ENCODE results near the gene HMX2.
"Not testable (repeated sequence)": the region's sequence is repeated elsewhere in the genome, so short reads cannot be mapped to it uniquely, and the experiment has no call there.

HMX2 gene

DNA sequence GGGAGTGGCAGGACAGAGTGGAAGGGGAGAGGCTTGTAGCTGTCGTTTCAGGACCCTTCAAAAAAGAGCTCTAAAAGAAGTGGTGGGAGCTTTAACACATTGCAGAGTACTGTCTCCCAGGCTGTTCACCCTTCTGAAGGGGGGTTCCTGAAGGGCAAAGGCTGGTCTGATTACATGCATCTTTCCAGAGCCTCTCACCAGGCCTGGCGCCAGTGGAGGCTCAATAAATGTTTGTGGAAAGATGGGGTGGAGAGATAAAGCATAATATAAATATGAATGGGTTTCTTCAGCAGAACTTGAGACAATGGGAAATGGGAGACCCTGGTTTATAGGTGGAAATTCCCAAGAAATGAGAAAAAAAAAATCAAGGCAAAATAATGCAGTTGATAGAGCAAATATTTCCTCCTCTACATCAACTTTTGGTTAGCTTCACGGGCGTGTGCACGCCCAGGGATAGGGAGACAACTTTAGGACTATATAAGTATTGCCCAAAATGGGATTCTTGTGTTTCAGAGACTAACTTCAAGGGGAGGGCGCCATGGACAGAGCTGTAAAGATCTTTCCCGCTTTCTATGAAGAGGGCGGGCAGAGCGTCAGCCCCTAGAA is 5.7 kb downstream of the HMX2 start:
- no peak for DNase-seq

DNA sequence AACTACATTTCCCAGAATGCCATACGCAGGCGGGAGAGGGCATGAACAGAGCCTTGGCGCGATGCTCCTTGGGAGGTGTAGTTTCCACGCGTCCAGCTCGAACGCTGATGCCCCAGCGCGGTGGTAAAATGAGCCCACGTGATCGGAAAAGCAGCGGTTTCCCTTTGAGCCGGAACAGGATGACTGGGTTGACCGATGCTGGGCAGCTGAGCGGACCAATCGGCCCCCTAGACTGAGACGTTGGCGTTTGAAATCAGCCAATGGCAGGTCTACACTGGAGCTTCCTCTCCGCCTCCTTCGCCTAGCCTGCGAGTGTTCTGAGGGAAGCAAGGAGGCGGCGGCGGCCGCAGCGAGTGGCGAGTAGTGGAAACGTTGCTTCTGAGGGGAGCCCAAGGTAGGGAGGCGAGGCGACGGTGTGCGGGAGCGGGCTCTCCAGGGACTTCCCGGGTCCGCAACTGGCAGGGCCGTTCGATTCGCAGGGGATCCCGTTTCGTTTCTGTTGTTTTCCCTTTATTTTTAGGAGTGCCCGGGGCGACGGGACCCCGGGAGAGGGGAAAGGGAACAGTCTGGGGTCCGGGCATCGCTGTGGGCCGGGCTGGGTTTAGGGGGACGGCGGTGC is 6.3 kb downstream of the HMX2 start, which contains the start of gene BUB3:
TSS of gene BUB3 (plus strand) at position 311 of the 619 bp plus-strand sequence. CDS start 516 bp downstream, outside the sequence.
- peak; percentile 99 for DNase-seq

DNA sequence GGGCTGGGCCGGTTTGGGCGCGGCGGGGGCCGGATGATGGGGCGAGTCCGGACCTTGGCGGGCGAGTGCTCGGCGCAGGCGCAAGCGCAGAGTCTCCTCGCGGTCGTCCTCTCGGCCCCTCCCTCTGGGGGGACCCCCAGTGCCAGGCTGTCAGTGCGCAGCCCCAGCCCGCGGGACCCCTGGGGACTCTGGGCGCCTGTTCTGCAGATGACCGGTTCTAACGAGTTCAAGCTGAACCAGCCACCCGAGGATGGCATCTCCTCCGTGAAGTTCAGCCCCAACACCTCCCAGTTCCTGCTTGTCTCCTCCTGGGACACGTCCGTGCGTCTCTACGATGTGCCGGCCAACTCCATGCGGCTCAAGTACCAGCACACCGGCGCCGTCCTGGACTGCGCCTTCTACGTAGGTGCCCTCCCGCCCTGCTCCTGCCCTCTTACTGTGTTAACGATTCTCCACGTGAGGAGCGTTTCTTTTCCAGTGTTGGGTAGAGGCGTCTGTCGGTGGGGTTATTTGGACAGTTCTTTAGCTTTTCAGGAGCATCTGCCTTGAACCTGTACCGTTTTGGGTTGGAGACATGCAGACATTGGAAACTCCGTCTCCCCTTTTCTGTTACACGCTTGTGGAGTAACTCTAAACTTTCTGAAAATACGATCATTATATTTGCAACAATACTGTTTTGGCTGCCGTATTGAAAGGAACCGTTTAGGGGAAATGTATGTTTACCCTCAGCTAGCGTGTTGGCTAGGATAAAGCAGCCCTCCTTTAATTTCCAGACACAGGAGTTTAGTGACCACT is 7.0 kb downstream of the HMX2 start:
- DNase-seq = no peak

GRCh38 chr10:123156078-123156477 is 8.1 kb downstream of the HMX2 start:
- DNase-seq = no peak

DNA sequence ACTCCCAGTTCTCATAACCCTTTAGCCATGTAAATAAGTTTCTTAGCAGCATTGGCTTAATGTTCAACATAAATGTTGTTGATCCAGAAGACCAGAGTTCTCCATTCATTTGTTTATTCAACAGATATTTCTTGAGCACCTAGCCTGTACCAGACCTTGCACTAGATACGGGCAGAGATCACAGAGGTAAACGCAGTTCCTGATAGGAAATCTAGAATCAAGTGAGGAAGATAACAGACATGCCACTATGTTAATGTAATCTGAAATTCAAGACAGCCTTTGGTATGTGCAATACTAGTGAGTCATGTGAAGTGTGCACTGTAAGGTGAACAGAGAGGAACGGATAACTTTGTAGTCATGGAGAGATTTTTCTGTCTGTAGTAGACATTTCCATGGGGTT is 9.3 kb downstream of the HMX2 start:
- DNase-seq = no peak

GRCh38 chr10:123158682-123159081 is 10.7 kb downstream of the HMX2 start:
- DNase-seq = no peak

- no peak for DNase-seq
Observed at GRCh38 chr10:123160311-123160980, 12.5 kb downstream of the HMX2 start.

DNA sequence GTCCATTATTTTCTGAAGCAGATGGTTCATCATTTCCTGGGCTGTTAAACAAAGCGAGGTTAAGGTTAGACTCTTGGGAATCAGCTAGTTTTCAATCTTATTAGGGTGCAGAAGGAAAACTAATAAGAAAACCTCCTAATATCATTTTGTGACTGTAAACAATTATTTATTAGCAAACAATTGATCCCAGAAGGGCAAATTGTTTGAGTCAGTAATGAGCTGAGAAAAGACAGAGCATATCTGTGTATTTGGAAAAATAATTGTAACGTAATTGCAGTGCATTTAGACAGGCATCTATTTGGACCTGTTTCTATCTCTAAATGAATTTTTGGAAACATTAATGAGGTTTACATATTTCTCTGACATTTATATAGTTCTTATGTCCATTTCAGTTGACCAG is 16.4 kb downstream of the HMX2 start:
- no peak for DNase-seq

DNA sequence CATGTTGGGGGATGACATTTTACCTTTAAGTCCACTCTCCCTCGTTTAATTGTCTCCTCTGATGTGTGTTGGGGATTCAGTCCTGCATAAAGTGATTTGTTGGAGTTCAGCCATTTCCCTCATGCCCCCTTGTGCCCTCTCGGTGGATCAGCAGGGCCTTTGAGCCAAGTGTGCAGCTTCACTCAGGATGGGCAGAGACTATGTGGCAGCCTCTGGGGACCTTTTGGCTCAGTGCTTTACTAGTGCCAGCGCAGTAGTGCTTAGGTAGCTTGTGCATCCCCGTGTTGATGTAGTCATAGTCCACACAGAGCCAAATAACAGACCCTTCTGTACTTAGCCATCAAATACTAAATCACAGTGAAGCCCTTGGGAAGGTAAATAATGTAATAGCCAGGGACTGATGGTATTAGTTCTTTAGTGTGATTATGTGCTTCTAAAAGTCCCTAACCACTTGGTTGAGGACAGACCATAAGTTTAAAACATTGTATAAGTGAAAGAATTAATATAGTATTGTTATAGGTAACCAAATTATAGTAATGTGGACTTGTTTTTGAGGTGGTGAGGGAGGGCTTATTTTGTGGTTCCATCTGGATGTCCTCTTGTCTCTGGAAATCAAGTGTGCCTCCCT is 17.6 kb downstream of the HMX2 start:
- DNase-seq = no peak

DNA sequence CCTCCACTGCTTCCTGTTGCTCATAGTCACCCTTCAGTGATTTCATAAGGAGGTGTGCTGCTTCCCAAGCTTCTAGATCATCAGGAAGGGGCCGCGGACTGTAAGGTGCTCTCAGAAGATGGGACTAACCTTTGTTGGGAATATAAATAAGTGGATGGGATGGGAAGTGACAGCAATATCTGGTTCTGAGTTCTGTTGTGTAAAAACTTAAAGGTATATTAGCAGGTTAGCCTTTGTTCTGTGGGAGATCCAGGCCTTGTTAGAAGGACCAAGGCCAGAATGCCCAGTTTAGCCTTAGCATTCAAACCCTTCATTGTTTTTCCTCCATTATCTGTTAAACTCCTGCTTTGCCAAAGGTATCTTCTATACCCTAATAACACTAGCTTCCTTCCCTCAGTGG is 18.7 kb downstream of the HMX2 start:
- no peak for DNase-seq

GRCh38 chr10:123170961-123171360 is 23.0 kb downstream of the HMX2 start:
- no peak for DNase-seq

GRCh38 chr10:123171616-123172015 is 23.7 kb downstream of the HMX2 start:
- DNase-seq = not testable (repeated sequence)

- DNase-seq = no peak
Observed at GRCh38 chr10:123175389-123176387, 27.8 kb downstream of the HMX2 start.

DNA sequence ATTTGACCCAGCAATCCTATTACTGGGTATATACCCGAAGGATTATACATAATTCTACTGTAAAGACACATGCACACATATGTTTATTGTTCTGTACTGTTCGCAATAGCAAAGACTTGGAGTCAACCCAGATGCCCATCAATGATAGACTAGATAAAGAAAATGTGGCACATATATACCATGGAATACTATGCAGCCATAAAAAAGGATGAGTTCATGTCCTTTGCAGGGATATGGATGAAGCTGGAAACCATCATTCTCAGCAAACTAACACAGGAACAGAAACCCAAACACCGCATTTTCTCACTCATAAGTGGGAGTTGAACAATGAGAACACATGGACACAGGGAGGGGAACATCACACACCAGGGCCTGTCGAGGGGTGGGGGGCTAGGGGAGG is 30.5 kb downstream of the HMX2 start:
- not testable (repeated sequence) for DNase-seq

DNA sequence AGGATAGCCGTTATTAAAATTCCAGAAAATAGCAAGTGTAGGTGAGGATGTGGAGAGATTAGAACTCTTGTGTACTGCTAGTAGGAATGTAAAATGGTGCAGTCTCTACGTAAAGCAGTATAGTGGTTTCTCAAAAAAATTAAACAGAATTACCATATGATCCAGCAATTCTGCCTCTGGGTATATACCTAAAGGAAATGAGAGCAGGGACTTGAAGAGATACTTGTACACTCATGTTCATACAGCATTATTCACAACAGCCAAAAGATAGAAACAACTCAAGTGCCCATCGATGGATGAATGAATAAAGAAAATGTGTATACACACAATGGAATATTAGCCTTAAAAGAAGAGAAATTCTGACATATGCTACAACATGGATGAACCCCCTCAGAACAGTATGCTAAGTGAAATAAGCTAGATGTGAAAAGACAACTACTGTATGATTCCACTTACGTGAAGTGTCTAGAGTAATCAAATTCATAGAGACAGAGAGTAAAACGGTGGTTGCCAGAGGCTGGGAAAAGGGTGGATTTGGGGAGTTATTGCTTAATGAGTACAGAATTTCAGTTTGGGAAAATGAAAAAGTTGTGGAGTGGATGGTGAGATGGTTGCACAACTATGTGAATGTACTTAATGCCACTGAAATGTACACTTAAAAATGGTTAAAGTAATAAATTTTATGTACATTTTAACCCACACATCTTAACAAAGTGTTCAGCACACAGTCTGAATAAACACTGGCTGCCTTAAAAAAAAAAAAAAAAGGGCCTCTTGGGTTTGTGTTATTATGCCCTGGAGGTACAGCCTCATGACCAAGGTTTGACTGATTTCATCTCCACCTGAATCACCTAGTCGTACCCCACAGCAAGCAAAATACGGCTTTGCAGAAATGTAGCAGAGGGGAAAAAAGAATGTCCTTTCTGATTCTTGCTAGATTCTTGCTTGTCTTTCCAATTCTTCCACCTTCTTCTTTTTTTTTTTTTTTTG is 32.5 kb downstream of the HMX2 start:
- DNase-seq = no peak

GRCh38 chr10:123183724-123184123 is 35.8 kb downstream of the HMX2 start:
- no peak for DNase-seq

- DNase-seq = no peak
Observed at GRCh38 chr10:123187781-123188180, 39.8 kb downstream of the HMX2 start.

DNA sequence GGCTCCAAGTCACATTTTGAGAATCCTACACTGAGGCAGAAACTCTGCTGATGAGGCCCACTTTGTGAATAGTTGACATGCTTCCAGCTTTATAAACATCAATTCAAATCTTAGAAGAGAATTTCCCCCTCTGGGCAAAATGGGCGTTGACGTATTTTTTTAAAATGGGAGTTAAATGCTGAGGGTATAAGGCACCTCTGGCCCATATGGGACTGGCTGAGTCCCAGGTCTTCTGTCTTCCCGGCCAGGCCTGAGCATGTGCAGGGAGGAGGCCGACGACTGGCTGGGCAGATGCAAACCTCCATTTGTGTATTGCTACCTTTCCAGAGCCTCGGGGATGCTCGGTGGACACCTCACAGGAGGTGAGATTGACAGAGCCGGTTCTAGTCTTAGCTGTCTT is 44.0 kb downstream of the HMX2 start:
- no peak for DNase-seq

- no peak for DNase-seq
Observed at GRCh38 chr10:123194056-123194455, 46.1 kb downstream of the HMX2 start.
